ENCODE measurements around the gene C1QL3.

C1QL3 gene

DNA sequence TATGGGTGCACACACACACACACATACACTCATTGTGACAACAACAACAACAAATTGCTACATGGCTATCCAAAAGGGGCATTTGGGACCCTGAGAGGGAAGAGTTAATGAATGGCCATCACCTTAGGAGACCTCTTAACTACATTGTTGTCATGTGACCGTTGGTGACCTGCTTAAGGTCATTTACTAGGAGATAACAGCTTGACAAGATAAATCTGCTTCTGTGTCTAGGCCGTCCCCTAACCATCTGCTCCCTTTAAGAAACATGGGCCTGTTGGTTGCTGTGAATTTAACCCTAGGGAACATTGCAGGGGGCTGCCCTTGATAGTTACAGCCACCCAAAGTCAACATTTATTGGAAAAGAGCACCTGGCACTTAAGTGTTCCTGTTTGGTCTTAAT is 29.7 kb downstream of the C1QL3 start:
- DNase-seq: no peak

DNA sequence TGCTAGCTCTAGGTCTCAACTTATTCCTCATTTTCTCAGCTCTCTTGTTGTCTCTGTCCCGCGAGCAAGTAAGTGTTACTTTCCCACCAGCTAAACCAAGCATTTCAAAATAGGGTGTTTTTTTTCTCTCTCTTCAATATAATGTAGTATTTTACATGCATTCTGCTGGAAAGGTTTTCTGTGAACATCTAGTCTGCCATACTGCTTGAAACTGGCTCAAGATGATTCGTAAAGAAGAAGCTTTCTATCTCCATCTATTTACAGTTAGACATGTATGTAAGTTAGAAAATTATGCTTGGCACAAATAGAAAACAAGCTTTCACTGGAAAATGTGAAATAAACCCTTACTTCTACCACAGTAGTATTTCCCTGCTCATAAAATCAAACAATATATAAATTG is 31.2 kb downstream of the C1QL3 start:
- DNase-seq: no peak

DNA sequence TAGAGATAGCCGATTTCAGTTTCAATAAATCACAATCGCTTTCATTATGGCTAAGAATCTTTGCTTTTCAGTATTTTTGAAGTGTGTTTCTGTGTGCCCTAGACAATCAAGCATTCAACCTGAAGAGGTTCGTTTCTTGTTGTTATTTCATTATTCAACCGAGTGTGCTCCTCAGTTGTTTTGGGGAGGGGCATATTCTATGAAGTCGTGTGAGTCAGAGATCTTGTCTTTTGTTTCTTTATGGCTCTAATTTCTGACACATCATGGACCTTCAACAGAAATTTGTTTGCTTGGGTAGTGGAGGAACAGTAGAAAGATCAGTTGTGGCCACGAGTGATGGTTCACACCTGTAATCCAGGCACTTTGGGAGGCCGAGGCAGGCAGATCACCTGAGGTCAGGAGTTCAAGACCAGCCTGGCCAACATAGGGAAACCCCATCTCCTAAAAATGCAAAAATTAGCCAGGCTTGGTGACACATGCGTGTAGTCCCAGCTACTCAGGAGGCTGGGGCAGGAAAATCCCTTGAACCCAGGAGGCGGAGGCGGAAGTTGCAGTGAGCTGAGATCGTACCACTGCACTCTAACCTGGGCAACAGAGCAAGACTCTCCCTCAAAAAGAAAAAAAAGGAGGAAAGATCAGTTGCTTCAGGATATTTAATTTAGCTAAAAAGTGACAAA is 38.3 kb downstream of the C1QL3 start:
- DNase-seq: no peak

DNA sequence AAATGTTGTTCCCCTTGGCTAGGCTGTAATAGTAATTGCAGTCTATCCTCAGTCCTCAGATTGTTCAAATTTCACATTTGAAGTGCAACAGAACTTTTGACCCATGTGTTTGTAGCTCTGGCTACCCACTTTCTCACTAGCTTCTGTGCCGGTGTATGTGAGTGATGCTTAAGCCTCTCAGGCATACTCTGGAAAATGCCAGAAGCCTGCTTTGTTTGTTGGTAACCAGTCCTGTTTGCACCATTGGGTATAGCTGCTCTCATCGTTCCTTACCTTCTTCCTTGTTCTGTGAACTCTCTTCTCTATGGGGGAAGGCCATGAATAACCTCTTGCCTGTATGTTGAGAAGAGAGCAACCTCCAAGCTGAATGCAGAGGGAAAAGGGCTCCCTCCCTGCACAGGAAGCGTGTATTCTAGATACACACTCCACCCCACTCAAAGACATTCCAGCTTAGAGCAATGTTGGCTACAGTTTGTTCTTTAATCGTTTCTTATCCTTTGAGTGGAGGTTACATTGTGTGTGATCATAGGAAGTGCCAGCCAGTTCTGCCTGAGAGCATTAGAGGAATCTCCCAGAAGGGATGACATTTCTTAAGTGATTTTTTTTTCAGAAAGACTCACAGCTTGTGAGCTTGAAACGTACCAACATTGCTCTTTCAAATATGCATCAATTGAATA is 40.5 kb downstream of the C1QL3 start:
- no peak for DNase-seq

DNA sequence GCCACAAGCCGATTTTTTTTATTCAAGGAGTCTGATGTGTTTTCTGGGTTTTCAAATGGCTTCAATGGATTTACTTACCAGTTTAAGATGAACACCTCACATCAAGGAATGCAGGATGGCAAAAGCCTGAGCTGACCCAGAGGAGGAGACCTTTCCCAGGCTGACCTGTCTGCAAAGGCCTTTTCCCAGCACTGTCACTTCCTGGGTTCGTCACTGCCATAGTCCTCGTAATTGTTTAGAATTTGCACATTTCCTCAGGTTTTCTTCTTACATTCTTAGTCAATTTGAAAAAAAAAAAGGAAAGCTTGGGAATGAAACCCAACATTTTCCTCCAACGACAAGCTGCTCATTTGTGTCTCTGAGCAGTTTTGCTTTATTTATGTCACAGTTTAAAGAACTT is 42.9 kb downstream of the C1QL3 start:
- DNase-seq: no peak

DNA sequence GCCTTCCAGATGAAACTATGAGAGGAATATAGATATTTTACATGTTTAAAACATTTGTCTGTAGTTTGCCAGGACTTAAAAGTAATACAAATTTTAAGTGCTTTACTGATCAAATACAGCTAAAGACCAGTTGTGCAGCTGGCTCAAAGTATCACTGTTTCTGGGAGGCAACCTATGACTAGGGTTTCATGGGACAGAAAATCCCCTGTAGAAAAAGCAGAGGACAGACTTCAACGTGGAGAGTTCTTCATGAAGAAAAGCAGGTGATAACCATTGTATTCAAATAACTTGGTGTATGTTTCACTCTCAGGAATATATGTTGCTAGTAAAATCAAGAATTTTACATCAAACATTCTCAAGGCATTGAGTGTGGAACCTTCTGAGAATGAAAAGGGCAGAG is 43.9 kb downstream of the C1QL3 start:
- no peak for DNase-seq

DNA sequence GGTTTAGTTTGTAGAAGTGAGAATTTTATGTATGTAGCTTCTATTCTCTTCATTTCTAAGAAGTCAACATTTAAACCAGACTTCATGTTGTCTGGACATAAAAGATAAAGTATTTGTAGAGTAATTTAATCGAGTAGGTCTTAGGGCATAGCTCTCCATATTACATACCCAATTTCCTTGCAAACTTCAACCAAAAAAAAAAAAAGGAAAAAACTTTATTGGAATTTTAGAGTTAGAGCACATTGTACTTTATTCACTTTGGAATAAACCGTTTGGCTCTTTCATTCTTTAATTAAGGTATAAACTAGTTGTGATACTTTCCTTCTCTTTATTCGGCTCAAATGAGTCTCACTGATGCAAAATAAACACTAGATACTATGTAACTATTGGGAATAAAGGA is 48.9 kb downstream of the C1QL3 start:
- no peak for DNase-seq

DNA sequence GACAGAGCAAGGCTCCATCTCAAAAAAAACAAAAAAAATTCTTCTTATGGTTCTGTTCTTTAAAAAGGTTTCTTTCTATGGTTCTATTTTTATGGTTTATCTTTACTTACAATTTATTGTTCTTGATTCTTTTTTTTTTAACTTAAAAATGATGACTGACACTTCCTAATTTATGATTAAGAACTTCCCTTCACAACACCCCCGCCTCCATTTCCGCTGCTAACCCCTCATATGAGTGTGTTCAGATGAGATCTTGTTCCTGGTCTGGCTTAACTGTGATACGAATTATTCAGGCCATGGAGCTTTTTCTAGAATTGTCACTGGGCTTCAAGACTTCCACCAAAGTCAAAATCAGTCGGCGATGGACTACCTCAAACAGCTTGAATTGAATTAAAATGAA is 50.9 kb downstream of the C1QL3 start:
- DNase-seq: peak; percentile 16

DNA sequence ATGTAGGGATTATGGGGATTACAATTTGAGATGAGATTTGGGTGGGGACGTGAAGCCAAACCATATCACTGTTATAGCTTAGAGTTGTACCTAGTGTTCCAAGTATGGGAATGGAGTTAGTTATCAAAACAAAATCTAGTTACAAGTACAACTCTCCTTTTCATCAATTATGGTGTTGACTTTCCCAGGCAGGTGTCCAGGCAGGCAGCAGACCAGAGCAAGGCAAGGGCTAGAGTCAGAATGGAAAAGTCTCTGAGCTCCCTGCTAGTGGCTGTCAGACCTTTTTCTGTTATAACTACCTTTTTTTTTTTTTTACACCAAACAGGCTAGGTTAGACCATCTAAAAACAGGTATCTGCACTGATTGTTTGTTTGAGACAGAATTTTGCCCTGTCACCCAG is 55.7 kb downstream of the C1QL3 start:
- no peak for DNase-seq

Data from CD4-positive, alpha-beta T cell treated with Interleukin-21 for 1 hour (primary cell).